ENCODE results near the gene TMEM18.

Gene TMEM18

GRCh38 chr2:668000-668398 lies 9.2 kb downstream of the TMEM18 start:
- no peak for DNase-seq (ENCODE audit: insufficient read length, low spot score)
- FAIRE-seq, result no peak
- no peak for TF ChIP-seq CTCF (IDR thresholded peaks at IDR 0.05; ENCODE audit: insufficient read depth, missing control alignments)

- FAIRE-seq (no peak), DNase-seq (ENCODE audit: insufficient read length, low spot score) (no peak)
- TF ChIP-seq CTCF (IDR thresholded peaks at IDR 0.05; ENCODE audit: insufficient read depth, missing control alignments), result peak; percentile 1
Measured at GRCh38 chr2:667332-667999, 9.7 kb downstream of the TMEM18 start.

- TF ChIP-seq CTCF (IDR thresholded peaks at IDR 0.05; ENCODE audit: insufficient read depth, missing control alignments), result no peak
- FAIRE-seq (no peak), DNase-seq (ENCODE audit: insufficient read length, low spot score) (no peak)
Measured at GRCh38 chr2:666441-666840, 10.8 kb downstream of the TMEM18 start.

GRCh38 chr2:665340-666073 lies 11.7 kb downstream of the TMEM18 start:
- FAIRE-seq, result no peak
- no peak for TF ChIP-seq CTCF (IDR thresholded peaks at IDR 0.05; ENCODE audit: insufficient read depth, missing control alignments)
- no peak for DNase-seq (ENCODE audit: insufficient read length, low spot score)

GRCh38 chr2:664063-664462 lies 13.1 kb downstream of the TMEM18 start:
- no peak for DNase-seq (ENCODE audit: insufficient read length, low spot score)
- FAIRE-seq, result no peak
- TF ChIP-seq CTCF (IDR thresholded peaks at IDR 0.05; ENCODE audit: insufficient read depth, missing control alignments), result no peak

- no peak for FAIRE-seq
- DNase-seq (ENCODE audit: insufficient read length, low spot score), result no peak
- no peak for TF ChIP-seq CTCF (IDR thresholded peaks at IDR 0.05; ENCODE audit: insufficient read depth, missing control alignments)
Measured at GRCh38 chr2:663221-663620, 14.0 kb downstream of the TMEM18 start.

GRCh38 chr2:661360-661635 lies 15.9 kb downstream of the TMEM18 start:
- no peak for FAIRE-seq
- no peak for TF ChIP-seq CTCF (IDR thresholded peaks at IDR 0.05; ENCODE audit: insufficient read depth, missing control alignments)
- DNase-seq (ENCODE audit: insufficient read length, low spot score), result no peak

Measured in D721Med (cell line).